ENCODE results near the gene PDZRN3. TPM values are rescaled to one million over a fixed set of nuclear protein-coding genes. Genes with fewer than 3 reads are reported as not detected.

The PDZRN3 gene
- polyA plus RNA-seq, 1 of the 3 experiments (the other 2 are of a cell fraction) = 10.3 TPM

DNA sequence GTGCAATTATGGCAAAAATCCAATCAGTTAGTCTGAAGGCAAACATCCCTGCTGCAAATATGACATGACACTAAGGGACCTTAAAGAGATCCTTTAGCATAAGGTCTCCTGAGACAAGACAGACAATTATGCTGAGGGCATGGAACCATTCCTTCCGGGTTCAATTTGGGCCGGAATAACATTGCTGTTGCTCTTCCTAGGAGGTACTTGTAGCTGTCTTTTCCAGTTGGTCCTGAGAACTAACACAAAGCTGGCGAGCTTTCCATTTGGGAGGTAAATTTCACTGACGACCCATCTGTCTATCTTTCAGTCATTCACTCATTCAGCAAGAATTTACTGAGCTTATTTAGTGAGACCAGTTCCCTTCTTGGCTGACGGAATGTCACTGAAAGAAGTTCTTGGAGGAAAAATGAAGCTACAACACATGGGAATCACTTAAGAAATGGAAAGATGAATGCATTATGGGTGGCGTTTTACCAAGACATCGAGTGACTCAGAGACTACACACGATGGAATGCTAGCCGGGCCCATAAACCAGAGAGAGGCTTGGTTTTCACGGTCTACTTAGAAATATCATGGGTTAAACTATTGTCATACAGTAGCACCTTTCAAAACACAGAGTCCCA is 215.5 kb downstream of the PDZRN3 start:
- H3K4me2 ChIP-seq = peak overlapping the region; percentile 45; the same call in 1 of the 2 replicates

More for the DNA sequence above, 215.5 kb downstream of the PDZRN3 start:
- 41% methylated on average over 10 of the region's 10 CpGs for WGBS (ENCODE audit: low lambda C conversion rate)
- ChIA-PET POLR2A (no interaction called here), CTCF (interaction anchor here (0.6 to 1.0 kb wide), 2 partner anchors 23 to 99 kb away, joined by 3 read pairs; no protein-coding TSS in a partner anchor)
- Histone ChIP-seq H3K4me1 (ENCODE audit: control insufficient read depth in 1 of 2, insufficient read depth in 2 of 2, low read depth in 1 of 2, low read length in 1 of 2) (peaks cover 3 to 27% of the 10 kb centered on the region in 2 experiments; a peak in 3 of 4 replicates), H3K27ac (ENCODE audit: low read depth in 2 of 2, low read length in 1 of 2) (peak overlapping the region; percentile 6 to 77), H3K79me2 (ENCODE audit: insufficient read depth) (peaks cover 26% of the 10 kb centered on the region), H4K20me1 (ENCODE audit: insufficient read depth) (peaks cover 37% of the 10 kb centered on the region; the same call in 1 of the 2 replicates), H3K9ac (no peak overlapping the region), H3K4me3 (ENCODE audit: low read depth in 2 of 2, low read length in 1 of 2) (no peak overlapping the region), H3K27me3 (ENCODE audit: insufficient read depth) (no peaks in the 10 kb centered on the region), H3F3A (replicated peaks; ENCODE audit: insufficient read depth) (peaks cover 4% of the 10 kb centered on the region), H3K9me2 (no peaks in the 10 kb centered on the region), H3K9me3 (no peaks in the 10 kb centered on the region), H2AFZ (ENCODE audit: low read depth) (peak overlapping the region; percentile 23; the same call in 1 of the 2 replicates), H3K36me3 (replicated peaks in 1 of 2; ENCODE audit: control insufficient read depth in 1 of 2, insufficient read depth in 2 of 2, low read length in 1 of 2) (peaks cover 0 to 5% of the 10 kb centered on the region in 2 experiments)
- TF ChIP-seq, protein P1, sequence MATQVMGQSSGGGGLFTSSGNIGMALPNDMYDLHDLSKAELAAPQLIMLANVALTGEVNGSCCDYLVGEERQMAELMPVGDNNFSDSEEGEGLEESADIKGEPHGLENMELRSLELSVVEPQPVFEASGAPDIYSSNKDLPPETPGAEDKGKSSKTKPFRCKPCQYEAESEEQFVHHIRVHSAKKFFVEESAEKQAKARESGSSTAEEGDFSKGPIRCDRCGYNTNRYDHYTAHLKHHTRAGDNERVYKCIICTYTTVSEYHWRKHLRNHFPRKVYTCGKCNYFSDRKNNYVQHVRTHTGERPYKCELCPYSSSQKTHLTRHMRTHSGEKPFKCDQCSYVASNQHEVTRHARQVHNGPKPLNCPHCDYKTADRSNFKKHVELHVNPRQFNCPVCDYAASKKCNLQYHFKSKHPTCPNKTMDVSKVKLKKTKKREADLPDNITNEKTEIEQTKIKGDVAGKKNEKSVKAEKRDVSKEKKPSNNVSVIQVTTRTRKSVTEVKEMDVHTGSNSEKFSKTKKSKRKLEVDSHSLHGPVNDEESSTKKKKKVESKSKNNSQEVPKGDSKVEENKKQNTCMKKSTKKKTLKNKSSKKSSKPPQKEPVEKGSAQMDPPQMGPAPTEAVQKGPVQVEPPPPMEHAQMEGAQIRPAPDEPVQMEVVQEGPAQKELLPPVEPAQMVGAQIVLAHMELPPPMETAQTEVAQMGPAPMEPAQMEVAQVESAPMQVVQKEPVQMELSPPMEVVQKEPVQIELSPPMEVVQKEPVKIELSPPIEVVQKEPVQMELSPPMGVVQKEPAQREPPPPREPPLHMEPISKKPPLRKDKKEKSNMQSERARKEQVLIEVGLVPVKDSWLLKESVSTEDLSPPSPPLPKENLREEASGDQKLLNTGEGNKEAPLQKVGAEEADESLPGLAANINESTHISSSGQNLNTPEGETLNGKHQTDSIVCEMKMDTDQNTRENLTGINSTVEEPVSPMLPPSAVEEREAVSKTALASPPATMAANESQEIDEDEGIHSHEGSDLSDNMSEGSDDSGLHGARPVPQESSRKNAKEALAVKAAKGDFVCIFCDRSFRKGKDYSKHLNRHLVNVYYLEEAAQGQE (IDR thresholded peaks at IDR 0.05; ENCODE audit: low read depth, low read length) = no peak
- TF ChIP-seq EP300 (IDR thresholded peaks at IDR 0.05; ENCODE audit: borderline replicate concordance in 1 of 2, low read depth in 1 of 2, low read length in 1 of 2) = peak in 1 of 2 experiments; percentile 39; a peak in 1 of 4 replicates
- TF ChIP-seq NRF1 (IDR thresholded peaks at IDR 0.05; ENCODE audit: low read depth, low read length) = no peak
- peak; percentile 7; the same call in 1 of the 2 replicates for TF ChIP-seq NFIC (IDR thresholded peaks at IDR 0.05; ENCODE audit: borderline replicate concordance)
- no peak for TF ChIP-seq TAF1 (IDR thresholded peaks at IDR 0.05; ENCODE audit: borderline replicate concordance, low read depth, low read length)
- TF ChIP-seq, protein P2, sequence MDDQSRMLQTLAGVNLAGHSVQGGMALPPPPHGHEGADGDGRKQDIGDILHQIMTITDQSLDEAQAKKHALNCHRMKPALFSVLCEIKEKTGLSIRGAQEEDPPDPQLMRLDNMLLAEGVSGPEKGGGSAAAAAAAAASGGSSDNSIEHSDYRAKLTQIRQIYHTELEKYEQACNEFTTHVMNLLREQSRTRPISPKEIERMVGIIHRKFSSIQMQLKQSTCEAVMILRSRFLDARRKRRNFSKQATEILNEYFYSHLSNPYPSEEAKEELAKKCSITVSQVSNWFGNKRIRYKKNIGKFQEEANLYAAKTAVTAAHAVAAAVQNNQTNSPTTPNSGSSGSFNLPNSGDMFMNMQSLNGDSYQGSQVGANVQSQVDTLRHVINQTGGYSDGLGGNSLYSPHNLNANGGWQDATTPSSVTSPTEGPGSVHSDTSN (IDR thresholded peaks at IDR 0.05) = peak; percentile 80
- TF ChIP-seq JUND (IDR thresholded peaks at IDR 0.05) = peak; percentile 41
- peak; percentile 76 for TF ChIP-seq FOSL2 (IDR thresholded peaks at IDR 0.05; ENCODE audit: borderline replicate concordance, low read depth)
- TF ChIP-seq, protein P3, sequence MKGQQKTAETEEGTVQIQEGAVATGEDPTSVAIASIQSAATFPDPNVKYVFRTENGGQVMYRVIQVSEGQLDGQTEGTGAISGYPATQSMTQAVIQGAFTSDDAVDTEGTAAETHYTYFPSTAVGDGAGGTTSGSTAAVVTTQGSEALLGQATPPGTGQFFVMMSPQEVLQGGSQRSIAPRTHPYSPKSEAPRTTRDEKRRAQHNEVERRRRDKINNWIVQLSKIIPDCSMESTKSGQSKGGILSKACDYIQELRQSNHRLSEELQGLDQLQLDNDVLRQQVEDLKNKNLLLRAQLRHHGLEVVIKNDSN (IDR thresholded peaks at IDR 0.05; ENCODE audit: borderline replicate concordance, low read depth) = no peak
- peak; percentile 36; the same call in 1 of the 2 replicates for TF ChIP-seq TEAD4 (IDR thresholded peaks at IDR 0.05; ENCODE audit: borderline replicate concordance, insufficient read depth)
- no peak for TF ChIP-seq RCOR1 (IDR thresholded peaks at IDR 0.05; ENCODE audit: low read length)
- peak; percentile 73 for TF ChIP-seq TCF12 (IDR thresholded peaks at IDR 0.05)
- DNase-seq = no peak

All from SK-N-SH (cell line).